ENCODE measurements around the gene MEIS2.

MEIS2 gene

DNA sequence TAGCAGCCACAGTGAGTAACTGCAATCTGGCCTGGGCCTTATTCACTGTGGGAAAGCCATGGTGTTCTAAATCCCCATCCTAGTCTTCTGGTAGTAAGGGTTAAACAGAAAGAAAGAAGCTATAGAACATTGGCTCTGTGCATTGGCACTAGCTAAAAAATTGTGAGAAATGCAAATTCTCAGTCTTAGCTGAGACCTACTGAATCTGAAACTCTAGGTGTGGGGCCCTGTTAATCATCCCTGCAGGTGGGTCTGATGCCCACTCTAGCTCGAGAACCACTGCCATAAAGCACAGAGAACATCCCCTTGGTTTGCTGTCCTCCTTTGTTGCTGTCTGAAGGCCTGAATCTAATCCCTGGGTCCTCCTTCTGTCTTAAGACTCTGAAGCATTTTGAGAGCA, 59.3 kb downstream of the MEIS2 start:
- DNase-seq (ENCODE audit: low spot score) = no peak

DNA sequence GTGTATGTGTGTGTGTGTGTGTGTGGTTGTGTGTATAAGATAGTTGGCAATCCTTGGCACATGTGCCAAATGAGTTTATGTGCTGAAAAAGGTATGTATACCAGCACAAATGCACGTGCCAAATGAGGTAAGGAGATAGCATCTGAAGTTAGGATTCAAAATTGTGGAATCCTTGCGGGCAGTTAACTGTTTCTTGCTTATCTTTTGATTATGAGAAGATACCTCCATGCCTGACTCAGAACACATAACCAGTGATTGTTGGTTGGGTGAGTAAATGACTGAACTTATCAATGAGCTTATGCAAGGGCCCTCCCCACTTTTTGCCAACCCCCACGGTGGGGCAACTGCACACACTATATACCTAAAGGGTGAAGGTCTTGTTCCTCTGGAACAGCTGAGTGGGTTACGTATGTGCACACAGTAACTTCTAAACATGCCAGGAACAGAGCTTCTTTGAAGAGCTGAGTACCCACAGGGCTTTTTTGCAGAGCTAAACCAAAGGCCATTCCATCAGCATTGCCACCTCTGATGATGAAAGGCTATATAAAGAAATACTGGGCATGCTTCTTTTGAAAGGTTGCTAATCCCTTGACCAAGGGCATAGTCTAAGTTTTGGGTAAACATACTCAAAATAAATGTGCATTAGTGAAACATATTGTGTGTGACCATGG, 60.1 kb downstream of the MEIS2 start:
- no peak for DNase-seq (ENCODE audit: low spot score)

DNA sequence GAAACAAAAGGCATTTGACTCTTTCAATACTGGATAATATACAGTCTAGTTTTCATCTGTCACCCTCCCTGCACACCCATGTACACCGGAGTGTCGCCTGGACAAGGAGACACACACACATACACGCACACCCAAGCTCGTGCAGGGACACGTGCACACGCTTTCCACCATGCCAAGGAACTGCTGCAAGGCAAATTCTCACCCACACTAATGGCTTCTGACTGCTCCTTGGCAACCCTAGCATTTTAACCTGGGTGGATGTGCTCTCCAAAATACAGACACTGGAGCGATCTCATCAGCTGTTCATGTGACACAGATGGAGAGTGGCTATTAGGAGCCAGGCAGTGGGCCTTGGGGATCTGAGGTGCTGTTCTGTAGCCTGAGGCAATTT, 61.6 kb downstream of the MEIS2 start:
- no peak for DNase-seq (ENCODE audit: low spot score)

DNA sequence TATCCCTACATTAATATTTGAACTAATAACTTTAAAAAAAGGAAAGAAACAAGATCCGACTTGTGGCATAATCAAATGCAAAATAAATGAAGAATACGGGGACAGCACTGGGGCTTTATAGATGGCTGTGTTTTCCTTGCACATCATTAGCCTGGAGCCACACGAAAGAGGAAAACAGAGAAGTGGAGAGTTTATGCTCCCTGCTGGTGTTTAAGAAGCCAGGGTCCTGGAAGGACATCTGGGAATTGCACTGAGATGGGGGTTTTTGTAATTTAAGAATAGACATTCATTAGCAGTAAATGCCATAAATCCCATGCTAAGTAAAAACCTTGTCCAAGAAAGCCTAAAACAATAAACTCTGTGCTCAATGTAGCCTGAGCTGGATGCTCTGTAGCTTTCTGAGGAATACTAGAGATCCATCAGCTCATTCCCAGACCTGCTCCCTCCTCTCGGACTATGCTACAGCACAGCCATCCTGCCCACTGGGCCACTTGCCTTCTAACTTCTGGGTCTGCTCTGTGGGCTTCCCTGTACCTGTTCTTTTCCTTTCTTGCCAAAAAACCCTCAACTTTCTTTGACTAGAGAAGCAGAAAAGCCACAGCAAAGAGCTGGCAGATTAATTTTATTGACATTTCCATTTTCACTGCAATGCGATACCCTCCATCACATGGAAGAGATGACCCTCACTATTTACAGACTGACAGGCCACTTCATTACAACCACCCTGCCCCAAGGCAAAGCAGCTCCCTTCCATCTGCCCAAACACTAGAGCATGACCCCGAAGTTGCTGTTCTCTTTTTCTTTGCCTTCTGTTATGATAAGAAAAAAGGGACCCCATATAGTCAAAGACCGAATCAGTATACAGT, 62.3 kb downstream of the MEIS2 start:
- DNase-seq (ENCODE audit: low spot score) = no peak

DNA sequence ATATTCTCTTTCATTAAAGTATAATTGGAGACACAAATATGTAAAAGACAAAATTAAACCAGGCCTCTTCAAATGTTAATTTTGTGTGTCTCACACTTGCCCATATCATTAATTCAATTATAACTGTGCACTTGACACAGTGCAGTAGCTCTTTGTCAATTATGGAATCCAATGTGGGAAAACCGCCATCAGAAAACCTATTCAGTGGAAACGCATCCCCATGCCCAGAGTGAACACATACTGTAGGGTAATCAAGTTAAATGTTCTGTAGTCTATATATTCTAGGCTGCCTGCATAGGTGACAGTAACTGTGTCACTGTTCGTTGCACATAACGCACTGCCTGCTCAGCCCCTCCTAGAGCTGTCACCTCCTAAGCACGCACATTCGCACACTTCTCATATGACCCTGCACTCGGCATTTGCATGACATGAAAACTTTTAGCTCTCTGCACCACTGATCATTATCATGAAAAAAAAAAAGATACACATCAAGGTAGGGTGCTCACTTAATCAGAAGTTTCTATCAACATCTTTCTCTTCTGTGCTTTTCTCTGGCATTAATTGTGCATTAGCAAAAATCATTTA, 63.2 kb downstream of the MEIS2 start:
- DNase-seq (ENCODE audit: low spot score) = no peak

DNA sequence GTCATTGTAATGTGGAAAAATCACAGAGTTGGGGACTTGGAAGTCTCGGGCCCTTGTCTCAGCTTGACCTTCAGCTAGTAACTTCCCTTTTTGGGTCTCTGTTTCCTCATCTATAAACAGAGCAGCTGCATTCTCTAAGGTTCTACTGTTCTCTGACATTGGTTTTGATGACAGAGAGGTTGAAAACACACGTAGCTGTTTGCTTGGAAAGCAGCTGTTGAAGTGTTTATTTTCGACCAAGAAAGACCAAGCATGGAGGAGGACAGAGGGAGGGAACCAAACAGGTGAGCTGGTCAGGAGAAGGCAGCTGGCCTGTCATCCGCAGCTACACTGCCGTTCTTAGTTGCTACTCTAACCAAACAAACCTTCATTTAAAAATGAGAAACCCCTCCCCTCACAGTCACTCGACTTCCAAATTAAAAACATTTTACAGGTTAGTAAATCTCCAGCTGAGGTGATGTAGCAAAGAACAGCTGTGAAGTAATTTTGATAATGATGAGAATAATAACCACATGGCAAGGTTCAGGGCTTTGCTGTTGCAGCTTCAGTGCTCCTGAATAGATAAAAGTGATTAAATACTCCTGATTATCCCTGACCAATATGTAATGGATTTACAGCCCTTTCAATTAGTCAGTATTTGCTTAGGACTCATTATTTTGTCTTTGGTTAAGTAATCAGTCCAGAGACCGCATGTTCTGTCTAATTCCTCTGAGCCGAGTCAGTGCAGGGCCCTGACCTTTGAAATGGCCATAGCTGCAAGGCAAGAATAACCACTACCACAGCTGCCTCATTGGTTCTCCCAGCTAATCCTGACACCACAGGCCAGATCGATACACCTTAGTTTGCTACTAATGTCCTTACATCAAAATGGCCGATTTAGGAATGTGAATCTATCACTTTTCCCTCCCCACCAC, 65.3 kb downstream of the MEIS2 start:
- DNase-seq (ENCODE audit: low spot score) = no peak

DNA sequence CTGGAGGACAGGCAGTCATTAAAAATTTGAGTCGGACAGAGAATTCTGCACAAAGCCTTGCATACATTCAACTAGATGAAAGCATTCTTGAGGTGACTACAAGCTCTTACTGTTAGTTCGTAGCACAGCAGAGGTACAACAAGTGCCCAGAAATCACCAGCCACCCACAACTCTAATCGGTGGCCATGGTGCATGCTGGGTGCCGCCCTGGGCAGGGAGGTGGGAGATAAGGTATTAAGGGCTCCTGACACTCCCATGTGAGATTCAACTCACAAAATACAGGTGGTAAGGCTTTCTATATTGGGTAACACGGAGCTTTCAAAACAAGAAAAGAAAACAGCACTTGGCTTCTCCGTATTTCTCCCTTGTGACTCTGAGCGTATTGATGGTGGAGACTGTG, 66.0 kb downstream of the MEIS2 start:
- DNase-seq (ENCODE audit: low spot score) = no peak

DNA sequence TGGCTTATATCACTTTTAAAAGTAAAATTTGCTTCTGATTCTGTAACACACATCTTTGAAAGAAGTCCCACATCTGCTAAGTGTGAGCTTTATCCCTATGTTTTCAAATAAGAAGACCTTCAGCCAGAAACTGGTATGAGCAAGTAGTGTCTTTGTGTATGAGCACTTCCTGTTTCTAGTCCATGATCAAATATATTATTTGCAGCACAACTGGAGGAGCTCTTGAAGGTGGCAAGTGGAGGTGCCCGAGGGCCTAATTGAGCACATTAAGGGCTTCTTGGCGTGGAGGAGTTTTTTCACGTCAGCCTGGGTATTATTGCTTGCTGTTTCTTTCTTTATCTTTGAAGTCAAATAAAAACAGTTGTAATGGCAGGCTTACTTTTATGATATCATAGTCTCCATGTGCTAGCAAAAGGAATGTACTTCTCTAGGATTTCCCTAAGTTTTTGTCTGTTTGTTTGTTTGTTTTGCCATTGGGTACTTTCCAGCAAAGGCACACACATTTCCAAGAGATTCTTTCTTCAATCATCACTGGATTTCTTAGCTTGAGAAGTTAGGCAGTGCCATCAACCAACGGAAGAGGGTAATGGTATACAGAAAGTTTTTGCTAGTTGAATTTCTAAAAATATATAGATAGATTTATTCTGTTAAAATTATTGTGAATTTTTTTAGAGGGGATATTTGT, 68.1 kb downstream of the MEIS2 start:
- DNase-seq (ENCODE audit: low spot score) = no peak

DNA sequence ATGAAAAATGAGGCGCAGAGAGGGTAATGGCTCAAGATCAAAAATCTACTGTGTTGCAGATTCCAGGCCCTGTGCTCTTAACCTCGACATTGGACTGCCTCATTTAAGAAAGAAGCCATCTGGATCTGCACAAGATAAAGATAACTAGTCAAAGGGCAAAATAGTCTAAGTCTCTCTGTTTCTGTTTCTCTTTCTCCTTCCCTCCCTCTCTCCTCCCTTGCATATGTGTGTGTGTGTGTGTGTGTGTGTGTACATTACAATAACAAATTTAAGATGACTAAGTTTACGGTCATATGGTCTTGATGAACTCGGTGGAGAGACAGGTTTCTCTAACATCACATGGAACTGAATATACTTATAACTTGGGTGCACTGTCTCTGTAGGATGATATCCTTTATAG, 69.2 kb downstream of the MEIS2 start:
- DNase-seq (ENCODE audit: low spot score) = no peak

DNA sequence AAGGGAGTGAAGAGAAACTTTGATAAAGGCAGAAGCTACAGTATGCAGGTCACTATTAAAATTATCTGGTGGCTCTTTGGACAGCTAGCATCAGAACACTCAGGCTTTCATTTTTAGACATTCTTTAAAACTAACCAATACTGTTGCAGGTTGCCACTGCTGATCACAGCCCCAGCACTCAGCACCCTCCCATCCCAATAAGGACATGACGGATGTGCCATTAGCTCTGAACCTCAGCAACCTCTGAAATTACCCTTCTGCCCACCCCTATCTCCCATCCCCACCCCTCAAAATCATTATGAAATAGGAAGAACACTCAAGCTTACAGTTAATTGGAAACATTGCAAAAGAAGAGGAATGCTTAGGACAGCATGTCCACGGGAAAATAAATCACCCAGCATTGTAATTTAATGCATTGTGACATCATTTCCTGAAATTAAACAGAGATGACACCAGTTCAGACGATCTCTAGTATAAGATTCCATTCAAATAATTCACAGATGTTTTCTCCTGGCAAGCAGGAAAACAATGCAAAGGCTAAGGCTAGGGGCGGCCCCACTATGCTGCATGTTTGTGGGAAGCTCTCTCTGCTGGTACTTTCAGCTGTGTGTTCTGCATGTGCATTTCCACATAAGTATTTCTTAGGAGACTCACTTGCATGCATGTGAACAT, 71.6 kb downstream of the MEIS2 start:
- no peak for DNase-seq (ENCODE audit: low spot score)

DNA sequence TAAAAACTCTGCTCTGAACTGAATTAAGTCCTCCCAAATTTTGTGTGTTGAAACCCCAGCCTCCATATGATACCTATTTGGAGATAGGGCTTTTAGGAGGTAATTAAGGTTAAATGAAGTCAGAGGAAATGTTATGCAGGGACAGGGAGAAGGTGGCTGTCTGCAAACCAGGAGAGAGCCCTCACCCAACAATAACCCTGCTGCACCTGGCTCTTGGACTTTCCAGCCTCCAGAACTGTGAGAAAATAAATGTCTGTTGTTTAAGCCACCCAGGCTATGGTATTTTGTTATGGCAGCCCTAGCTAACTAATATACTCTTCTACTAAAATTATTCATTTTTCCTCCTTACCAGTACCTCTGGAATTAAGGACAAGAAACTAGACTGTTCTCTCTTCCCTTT, 79.5 kb downstream of the MEIS2 start:
- no peak for DNase-seq (ENCODE audit: low spot score)

DNA sequence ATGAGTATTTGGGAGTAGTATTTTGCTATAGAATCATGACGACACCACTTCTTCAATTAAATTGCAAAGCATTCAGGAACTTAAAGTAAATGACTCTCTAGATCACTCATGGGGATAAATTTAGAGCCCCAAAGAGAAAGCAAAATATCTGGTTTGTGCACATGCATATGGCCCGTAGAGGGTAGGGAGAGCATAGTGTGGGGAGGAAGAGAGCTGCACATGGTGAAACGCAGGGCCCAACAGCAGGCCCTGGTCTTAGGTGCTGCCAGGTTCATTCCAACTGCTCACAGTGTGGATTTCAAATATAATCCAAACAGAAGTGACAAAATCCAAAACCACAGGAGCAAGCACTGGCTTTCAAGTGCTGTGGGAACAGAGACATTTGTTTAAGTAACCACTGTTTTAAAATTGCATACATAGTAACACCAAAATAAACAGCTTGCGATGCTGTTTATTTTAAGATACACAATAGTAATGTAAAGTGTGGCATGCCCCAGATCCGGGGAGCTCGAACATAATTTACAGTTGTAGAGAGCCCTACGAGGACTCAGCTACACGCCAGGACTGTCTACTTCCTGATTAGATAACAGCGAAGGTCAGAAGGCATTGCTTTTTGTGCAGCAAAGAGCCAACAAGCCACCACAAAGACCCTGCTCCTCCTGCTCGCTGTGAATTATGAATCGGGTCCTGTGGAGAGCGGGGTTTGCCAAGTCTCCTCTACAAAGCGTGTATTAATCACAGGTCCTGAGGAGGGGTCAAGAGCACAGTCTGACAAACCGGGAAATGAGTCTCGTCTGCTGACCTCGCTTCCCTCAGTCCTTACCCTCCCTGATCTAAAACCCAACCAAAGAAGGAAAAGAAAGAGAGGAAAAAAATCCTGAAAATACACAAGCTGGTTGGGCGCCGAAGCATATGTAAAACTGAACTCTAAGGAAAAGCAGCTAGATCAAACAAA, 80.6 kb downstream of the MEIS2 start:
- DNase-seq (ENCODE audit: low spot score) = no peak

DNA sequence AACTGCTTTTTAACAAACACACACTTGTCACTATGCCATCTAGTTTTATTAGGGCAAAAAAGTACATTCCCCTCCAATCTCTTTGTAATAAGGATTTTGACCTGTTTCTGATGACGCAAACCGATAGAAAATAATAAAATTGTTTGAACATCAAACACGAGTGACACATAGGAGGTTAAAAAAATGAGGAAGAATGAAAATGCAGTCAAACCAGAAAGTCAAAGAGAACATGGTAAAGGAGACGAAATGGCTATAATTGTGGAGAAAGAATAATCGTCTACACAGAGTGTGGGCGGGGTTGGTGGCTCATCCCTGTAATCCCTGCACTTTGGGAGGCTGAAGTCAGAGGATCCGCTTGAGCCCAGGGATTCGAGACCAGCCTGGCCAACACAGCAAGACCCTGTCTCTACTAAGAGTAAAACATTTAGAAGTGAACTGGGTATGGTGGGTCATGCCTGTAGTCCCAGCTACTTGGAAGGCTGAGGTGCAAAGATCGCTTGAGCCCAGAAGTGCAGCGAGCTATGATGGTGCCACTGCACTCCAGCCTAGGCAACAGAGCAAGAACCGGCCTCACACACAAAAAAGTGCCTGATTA, 83.2 kb downstream of the MEIS2 start:
- no peak for DNase-seq (ENCODE audit: low spot score)

DNA sequence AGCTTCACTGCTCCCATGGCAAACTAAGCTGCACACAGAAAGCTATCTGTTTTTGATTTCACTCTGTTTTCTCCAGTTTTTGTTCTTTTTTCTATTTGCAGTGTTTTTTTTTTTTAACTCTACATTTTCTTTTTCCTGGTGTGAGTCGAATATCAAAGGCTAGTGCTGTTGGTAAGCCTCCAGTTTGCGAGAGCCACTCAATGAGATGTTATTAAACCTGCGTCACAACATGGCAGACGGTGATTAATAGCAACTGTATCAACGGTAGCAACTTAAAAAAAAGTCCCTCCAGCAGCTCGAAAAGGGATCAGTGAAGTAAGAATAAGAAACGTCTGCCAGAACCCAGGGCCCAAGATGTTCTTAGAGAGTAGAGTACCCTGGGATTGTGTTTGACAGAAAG, 84.1 kb downstream of the MEIS2 start:
- no peak for DNase-seq (ENCODE audit: low spot score)

DNA sequence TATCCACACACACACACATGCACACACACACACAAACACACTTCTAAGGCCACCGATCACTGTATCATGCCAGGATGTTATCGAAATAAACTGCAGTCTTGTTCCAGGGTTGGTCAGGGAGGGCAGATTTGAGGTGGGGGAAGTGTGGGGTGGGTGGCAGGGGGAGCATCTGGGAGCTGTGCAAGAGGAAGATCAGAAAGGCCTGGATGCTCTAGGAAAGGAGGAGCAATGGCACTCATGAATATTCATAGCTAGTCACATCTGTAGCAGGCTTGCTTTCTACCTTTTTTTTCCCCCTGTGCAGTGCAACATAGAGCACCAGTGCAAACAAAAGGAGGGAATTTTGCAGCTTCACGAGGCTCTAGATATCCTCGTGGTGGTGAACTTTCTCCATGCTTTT, 84.9 kb downstream of the MEIS2 start:
- DNase-seq (ENCODE audit: low spot score) = no peak

DNA sequence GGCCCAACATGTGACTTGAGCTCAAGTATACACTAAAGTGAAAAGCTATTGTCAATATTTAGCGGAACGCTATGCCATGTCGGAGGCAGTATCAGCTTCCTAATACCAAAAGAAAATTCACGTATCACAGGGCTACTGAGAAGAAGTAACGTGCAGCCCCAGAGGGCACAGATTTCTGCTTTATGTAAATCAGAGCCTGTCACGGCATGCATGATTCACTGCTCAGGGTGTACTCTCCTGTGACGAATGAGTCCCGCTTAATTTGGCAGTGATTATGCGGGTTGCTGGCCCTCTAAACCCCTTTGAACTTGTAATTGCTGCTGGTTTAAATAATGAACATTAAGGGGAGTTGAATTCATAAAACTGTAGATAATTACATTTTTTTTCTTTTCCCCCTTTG, 85.3 kb downstream of the MEIS2 start:
- no peak for DNase-seq (ENCODE audit: low spot score)

DNA sequence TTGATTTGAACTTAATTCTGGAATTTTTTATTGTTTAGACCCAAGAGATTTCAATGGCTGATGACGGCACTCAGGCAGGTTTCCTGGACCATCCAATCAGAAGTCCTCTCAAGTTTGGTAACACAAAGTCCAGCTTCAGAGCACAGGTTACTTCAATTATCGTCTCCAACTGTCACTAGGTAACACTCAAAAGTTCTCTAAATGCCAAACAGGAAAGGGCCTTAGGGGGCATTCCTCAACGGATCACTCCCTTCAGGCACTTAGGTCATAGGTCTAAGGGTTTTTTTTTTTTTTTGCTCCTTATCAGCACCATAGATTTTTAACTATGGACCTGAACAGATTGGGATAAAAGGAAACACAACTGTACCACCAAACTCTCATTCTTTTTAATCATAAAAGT, 85.8 kb downstream of the MEIS2 start:
- no peak for DNase-seq (ENCODE audit: low spot score)

DNA sequence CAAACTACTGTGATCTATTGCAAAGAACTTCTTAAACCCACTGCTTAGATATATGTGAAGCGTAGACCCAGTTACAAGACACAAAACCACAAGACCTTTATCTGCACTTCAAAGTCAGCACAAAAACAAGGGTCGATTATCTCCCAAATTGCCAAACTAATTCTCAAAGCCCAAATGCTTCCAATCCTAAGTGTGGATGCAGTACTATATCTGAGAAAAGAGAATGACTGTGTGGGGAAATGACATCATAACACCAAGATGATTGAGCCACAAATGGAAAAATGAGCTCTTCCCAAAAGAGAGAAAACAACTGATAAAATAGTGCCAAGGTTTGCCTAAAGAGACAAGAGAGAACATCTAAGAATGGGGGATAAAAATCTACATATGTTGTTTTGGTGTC, 86.2 kb downstream of the MEIS2 start:
- no peak for DNase-seq (ENCODE audit: low spot score)

DNA sequence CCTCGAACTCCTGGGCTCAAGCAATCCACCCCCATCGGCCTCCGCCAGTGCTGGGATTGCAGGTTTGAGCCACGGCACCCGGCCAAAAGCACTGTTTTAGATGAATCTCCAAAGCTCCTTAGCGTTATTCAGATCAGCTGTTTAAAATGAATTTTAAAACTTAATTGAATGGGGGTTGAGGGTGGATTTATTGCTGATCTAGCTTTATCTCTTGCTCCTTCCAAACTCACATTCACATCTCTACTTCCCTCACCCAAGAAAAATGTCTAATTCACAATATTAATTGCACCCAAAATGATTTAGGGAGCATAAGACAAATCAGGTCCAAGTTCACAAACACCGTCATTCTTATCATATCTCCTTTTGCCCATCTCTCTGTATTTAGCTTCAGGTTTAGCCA, 89.8 kb downstream of the MEIS2 start:
- no peak for DNase-seq (ENCODE audit: low spot score)

Measured in SK-N-DZ (cell line).